PC-3 (cell line): ENCODE data around the gene SEMA3C.

Source experiments
- CTCF ChIP-seq: fragments of 300-600 bp; sonication (generic); conservative IDR thresholded peaks from 2 replicates; pipeline ENCODE4 v1.5.1; 2017; ENCODE audit warnings: antibody characterized with exemption, low read depth, mild to moderate bottlenecking, low read length
- EZH2 ChIP-seq: fragments of 300-600 bp; sonication (generic); IDR thresholded peaks from one replicate; pipeline ENCODE4 v1.6.1; 2017; ENCODE audit warnings: antibody characterized with exemption, mild to moderate bottlenecking, low read length; ENCODE audit not compliant: unreplicated experiment
- EZH2phosphoT487 ChIP-seq: fragments of 300-600 bp; sonication (generic); IDR thresholded peaks from 2 replicates; pipeline ENCODE4 v1.6.1; 2018; ENCODE audit warnings: mild to moderate bottlenecking, antibody characterized with exemption, low read length, borderline replicate concordance

DNA sequence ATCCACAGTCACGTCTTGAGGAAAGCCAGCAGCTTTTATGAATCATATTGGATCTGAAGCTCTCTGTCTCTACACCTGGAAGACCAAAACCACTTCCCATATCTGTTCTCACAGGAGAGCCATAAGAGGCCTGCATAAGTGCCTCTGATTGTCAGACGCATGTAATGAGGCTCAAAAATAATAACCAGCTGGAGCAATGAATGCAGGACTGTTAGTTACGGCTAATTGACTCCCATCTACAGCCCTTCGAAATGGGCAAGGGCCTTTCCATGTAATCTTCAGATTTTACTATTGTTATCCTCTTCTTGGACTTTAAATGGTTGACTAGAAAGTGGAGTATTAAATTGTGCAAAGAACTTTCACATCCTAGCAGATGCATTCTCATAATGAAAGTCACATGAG lies 4.4 kb upstream of the SEMA3C start:
- TF ChIP-seq CTCF (no peak), EZH2 (no peak), EZH2phosphoT487 (no peak)
